Small intestine (tissue), 7 donors: ENCODE data around the gene C9orf72. TPM values are rescaled to one million over a fixed set of nuclear protein-coding genes. Genes with fewer than 3 reads are reported as not detected.
A peak's percentile ranks its signal among the peaks of the same experiment; 100 is the strongest.

Experiments
- DNase-seq, 2 donors: peaks; one replicate each; pipeline versions ENCODE4 v3.0.0 to v3.0.0-alpha.2; 2013
- FAIRE-seq: peaks from 2 replicates; lab custom pipeline; 2012; peaks lifted over from hg19 to GRCh38; lab: Jason Lieb, UNC
- H3K27ac ChIP-seq, 3 donors: one replicate each; pipeline ENCODE4 v1.5.1; 2013; ENCODE audit warnings: low read length in 2 of 3, mild to moderate bottlenecking in 2 of 3, control low read depth in 1 of 3, inconsistent platforms in 1 of 3, low read depth in 1 of 3, moderate library complexity in 1 of 3
- H3K27me3 ChIP-seq, 3 donors: one replicate each; pipeline ENCODE4 v1.6.1; 2013; ENCODE audit warnings: low read length in 3 of 3, inconsistent platforms in 1 of 3; ENCODE audit not compliant: control insufficient read depth in 3 of 3, insufficient read depth in 3 of 3
- H3K36me3 ChIP-seq, 3 donors: one replicate each; pipeline ENCODE4 v1.6.1; 2013; ENCODE audit warnings: low read length in 3 of 3, inconsistent platforms in 1 of 3, low read depth in 1 of 3, mild to moderate bottlenecking in 1 of 3, moderate library complexity in 1 of 3; ENCODE audit not compliant: control insufficient read depth in 3 of 3, insufficient read depth in 2 of 3
- H3K4me1 ChIP-seq, 3 donors: one replicate each; pipeline ENCODE4 v1.6.1; 2013; ENCODE audit warnings: low read length in 2 of 3, inconsistent platforms in 1 of 3, low read depth in 1 of 3, mild to moderate bottlenecking in 1 of 3, moderate library complexity in 1 of 3; ENCODE audit not compliant: control insufficient read depth in 3 of 3, insufficient read depth in 2 of 3
- H3K4me3 ChIP-seq, 3 donors: one replicate each; pipeline ENCODE4 v1.5.1; 2013; ENCODE audit warnings: low read length in 3 of 3, control low read depth in 1 of 3, inconsistent platforms in 1 of 3, low read depth in 1 of 3, mild to moderate bottlenecking in 1 of 3, moderate library complexity in 1 of 3
- H3K9me3 ChIP-seq, 2 donors: one replicate each; pipeline ENCODE4 v1.6.1; 2013; ENCODE audit warnings: low read depth in 1 of 2, low read length in 1 of 2; ENCODE audit not compliant: control insufficient read depth in 2 of 2, insufficient read depth in 1 of 2
- WGBS, 3 donors: extraction: QIAGEN DNeasy Blood & Tissue Kit; methylation state at CpG; one replicate each; pipeline ENCODE4 v1.1.7; 2013; 5-methylcytosine and 5-hydroxymethylcytosine counted together
- polyA plus RNA-seq, 4 donors: library from polyadenylated mRNA; stranded (reverse) in 3 of 4; unstranded in 1 of 4; fragments of 200-250 nt in 3 of 4; fragments of 120-200 nt in 1 of 4; gene quantifications; one replicate each; pipeline versions ENCODE4 v1.2.1 to v1.2.3, GENCODE V29; 2013
- donor health status: healthy with polysubstance abuse.
- donor health status: control.
- donor health status: control.
- donor health status: Bipolar disorder and iron deficiency.
- donor health status: healthy.

Gene C9orf72
- polyA plus RNA-seq, 4 donors, result 4.2 to 27.6 (median 5.3) TPM

GRCh38 chr9:27541740-27542139 lies 31.5 kb downstream of the C9orf72 start:
- peaks cover 0 to 19% (median 0%) of the 10 kb centered on the region in 3 donors for H3K4me1 ChIP-seq
- H3K9me3 ChIP-seq, result no peaks in the 10 kb centered on the region
- H3K4me3 ChIP-seq, result no peak overlapping the region
- DNase-seq (no peak), FAIRE-seq (no peak)
- peaks cover 0 to 5% (median 0%) of the 10 kb centered on the region in 3 donors for H3K36me3 ChIP-seq
- no peaks in the 10 kb centered on the region for H3K27me3 ChIP-seq
- WGBS, 3 donors, result 68 to 92% (median 90%) methylated on average over 4 of the region's 4 CpGs
- H3K27ac ChIP-seq, result no peak overlapping the region

- H3K36me3 ChIP-seq, result peaks cover 0 to 8% (median 0%) of the 10 kb centered on the region in 3 donors
- H3K27me3 ChIP-seq, result no peaks in the 10 kb centered on the region
- DNase-seq (no peak), FAIRE-seq (no peak)
- H3K9me3 ChIP-seq, result no peaks in the 10 kb centered on the region
- 73 to 90% (median 88%) methylated on average over 1 of the region's 1 CpG for WGBS, 3 donors
- H3K27ac ChIP-seq, result no peak overlapping the region
- no peak overlapping the region for H3K4me3 ChIP-seq
- H3K4me1 ChIP-seq, result peaks cover 0 to 28% (median 0%) of the 10 kb centered on the region in 3 donors
Observed at GRCh38 chr9:27540502-27540901, 32.8 kb downstream of the C9orf72 start.

- DNase-seq (no peak), FAIRE-seq (no peak)
- no peaks in the 10 kb centered on the region for H3K27me3 ChIP-seq
- peaks cover 0 to 7% (median 0%) of the 10 kb centered on the region in 3 donors for H3K36me3 ChIP-seq
- no peak overlapping the region for H3K4me3 ChIP-seq
- peak overlapping the region in 2 of 3 donors; percentile 8 to 84 for H3K27ac ChIP-seq
- WGBS, 3 donors, result 60 to 88% (median 82%) methylated on average over 5 of the region's 5 CpGs
- peaks cover 0 to 28% (median 3%) of the 10 kb centered on the region in 3 donors for H3K4me1 ChIP-seq
- H3K9me3 ChIP-seq, result no peaks in the 10 kb centered on the region
Observed at GRCh38 chr9:27539479-27540441, 33.5 kb downstream of the C9orf72 start.

GRCh38 chr9:27538647-27539046 lies 34.6 kb downstream of the C9orf72 start:
- no peak for FAIRE-seq
- no peak overlapping the region for H3K4me3 ChIP-seq
- H3K36me3 ChIP-seq, result peaks cover 0 to 5% (median 0%) of the 10 kb centered on the region in 3 donors

GRCh38 chr9:27537756-27538155 lies 35.5 kb downstream of the C9orf72 start:
- Histone ChIP-seq H3K4me1 (peaks cover 0 to 28% (median 5%) of the 10 kb centered on the region in 3 donors), H3K27ac (no peak overlapping the region), H3K36me3 (peaks cover 0 to 5% (median 0%) of the 10 kb centered on the region in 3 donors), H3K9me3 (no peaks in the 10 kb centered on the region), H3K4me3 (no peak overlapping the region), H3K27me3 (no peaks in the 10 kb centered on the region)
- FAIRE-seq (no peak), DNase-seq (no peak)
- 90 to 92% (median 91%) methylated on average over 1 of the region's 1 CpG for WGBS, 3 donors

More at GRCh38 chr9:27538647-27539046, 34.6 kb downstream of the C9orf72 start:
- DNase-seq, result peak; percentile 30 to 61
- Histone ChIP-seq H3K27ac (peak overlapping the region in 1 of 3 donors; percentile 12), H3K4me1 (peaks cover 0 to 28% (median 5%) of the 10 kb centered on the region in 3 donors), H3K27me3 (no peaks in the 10 kb centered on the region), H3K9me3 (no peaks in the 10 kb centered on the region)
- WGBS, 3 donors, result 32 to 67% (median 65%) methylated on average over 3 of the region's 3 CpGs

- Histone ChIP-seq H3K27me3 (no peaks in the 10 kb centered on the region), H3K27ac (peak overlapping the region in 1 of 3 donors; percentile 0), H3K9me3 (no peaks in the 10 kb centered on the region), H3K4me3 (no peak overlapping the region), H3K4me1 (peaks cover 0 to 28% (median 5%) of the 10 kb centered on the region in 3 donors), H3K36me3 (peaks cover 0 to 5% (median 0%) of the 10 kb centered on the region in 3 donors)
- 70 to 85% (median 84%) methylated on average over 7 of the region's 7 CpGs for WGBS, 3 donors
- no peak for DNase-seq
- no peak for FAIRE-seq
Observed at GRCh38 chr9:27537027-27537435, 36.2 kb downstream of the C9orf72 start.

- peak overlapping the region in 1 of 3 donors; percentile 11 for H3K27ac ChIP-seq
- H3K4me1 ChIP-seq, result peaks cover 2 to 28% (median 5%) of the 10 kb centered on the region in 3 donors
- no peak for FAIRE-seq
- H3K9me3 ChIP-seq, result no peaks in the 10 kb centered on the region
- no peaks in the 10 kb centered on the region for H3K27me3 ChIP-seq
- DNase-seq, result no peak
- WGBS, 3 donors, result 66 to 74% (median 71%) methylated on average over 3 of the region's 3 CpGs
- peaks cover 0 to 3% (median 0%) of the 10 kb centered on the region in 3 donors for H3K36me3 ChIP-seq
- no peak overlapping the region for H3K4me3 ChIP-seq
Observed at GRCh38 chr9:27536168-27536567, 37.1 kb downstream of the C9orf72 start.

- H3K4me3 ChIP-seq, result no peak overlapping the region
- H3K36me3 ChIP-seq, result peaks cover 0 to 3% (median 0%) of the 10 kb centered on the region in 3 donors
- no peaks in the 10 kb centered on the region for H3K9me3 ChIP-seq
- H3K27ac ChIP-seq, result peak overlapping the region in 1 of 3 donors; percentile 11
- DNase-seq, result no peak
- peaks cover 2 to 31% (median 5%) of the 10 kb centered on the region in 3 donors for H3K4me1 ChIP-seq
- no peaks in the 10 kb centered on the region for H3K27me3 ChIP-seq
- FAIRE-seq, result no peak
- 71 to 85% (median 78%) methylated on average over 3 of the region's 3 CpGs for WGBS, 3 donors
Observed at GRCh38 chr9:27535701-27536118, 37.6 kb downstream of the C9orf72 start.
